ENCODE measurements around the gene TAF6.
A peak's percentile ranks its signal among the peaks of the same experiment; 100 is the strongest.

The TAF6 gene

GRCh38 chr7:100120733-100121036 is 1.5 kb upstream of the TAF6 start:
- no peak for DNase-seq (ENCODE audit: low read depth)

- DNase-seq (ENCODE audit: low read depth) = peak; percentile 48
Measured at GRCh38 chr7:100119970-100120732, 993 bp upstream of the TAF6 start.

GRCh38 chr7:100118388-100119071 is 628 bp downstream of the TAF6 start:
- no peak for DNase-seq (ENCODE audit: low read depth)

- no peak for DNase-seq (ENCODE audit: low read depth)
Measured at GRCh38 chr7:100115026-100115425, 4.1 kb downstream of the TAF6 start.

GRCh38 chr7:100111914-100112313 is 7.2 kb downstream of the TAF6 start:
- DNase-seq (ENCODE audit: low read depth) = no peak

- DNase-seq (ENCODE audit: low read depth) = no peak
Measured at GRCh38 chr7:100111156-100111555, 8.0 kb downstream of the TAF6 start.

- DNase-seq (ENCODE audit: low read depth) = no peak
Measured at GRCh38 chr7:100109521-100110163, 9.5 kb downstream of the TAF6 start.

GRCh38 chr7:100107890-100108289 is 11.3 kb downstream of the TAF6 start:
- no peak for DNase-seq (ENCODE audit: low read depth)

GRCh38 chr7:100107125-100107737 is 11.9 kb downstream of the TAF6 start:
- DNase-seq (ENCODE audit: low read depth) = no peak

GRCh38 chr7:100106633-100107032 is 12.5 kb downstream of the TAF6 start:
- no peak for DNase-seq (ENCODE audit: low read depth)

GRCh38 chr7:100105534-100105933 is 13.6 kb downstream of the TAF6 start:
- DNase-seq (ENCODE audit: low read depth) = no peak

GRCh38 chr7:100102950-100103840 is 16.0 kb downstream of the TAF6 start:
- DNase-seq (ENCODE audit: low read depth) = no peak

GRCh38 chr7:100101016-100101862 is 17.9 kb downstream of the TAF6 start, which contains the start of the genes AP4M1 and MCM7:
AP4M1 (plus strand) TSS chr7:100101643; CDS start chr7:100101715, 72 bp downstream.
MCM7 (minus strand) TSS chr7:100101397; CDS start chr7:100101294, 103 bp downstream.
- peak; percentile 98 for DNase-seq (ENCODE audit: low read depth)

GRCh38 chr7:100100420-100101015 is 18.6 kb downstream of the TAF6 start:
- DNase-seq (ENCODE audit: low read depth) = peak; percentile 81

GRCh38 chr7:100099452-100099851 is 19.7 kb downstream of the TAF6 start:
- DNase-seq (ENCODE audit: low read depth) = no peak

GRCh38 chr7:100098913-100099312 is 20.2 kb downstream of the TAF6 start:
- DNase-seq (ENCODE audit: low read depth) = no peak

- DNase-seq (ENCODE audit: low read depth) = no peak
Measured at GRCh38 chr7:100095704-100096103, 23.5 kb downstream of the TAF6 start.

- DNase-seq (ENCODE audit: low read depth) = no peak
Measured at GRCh38 chr7:100095289-100095688, 23.9 kb downstream of the TAF6 start.

- no peak for DNase-seq (ENCODE audit: low read depth)
Measured at GRCh38 chr7:100093925-100094486, 25.2 kb downstream of the TAF6 start.

GRCh38 chr7:100093498-100093897 is 25.7 kb downstream of the TAF6 start:
- no peak for DNase-seq (ENCODE audit: low read depth)
